GM21723 (cell line): ENCODE measurements around the gene TOMM40.
A peak's percentile ranks its signal among the peaks of the same experiment; 100 is the strongest.
"Not testable (repeated sequence)": the region's sequence is repeated elsewhere in the genome, so short reads cannot be mapped to it uniquely, and the experiment has no call there.

Source experiments
- ATAC-seq: cut with Tn5 transposase; IDR thresholded peaks from one replicate; pipeline ENCODE4 v1.9.1; 2021; ENCODE audit warnings: mild to moderate bottlenecking, moderate library complexity; ENCODE audit not compliant: unreplicated experiment

TOMM40 gene

DNA sequence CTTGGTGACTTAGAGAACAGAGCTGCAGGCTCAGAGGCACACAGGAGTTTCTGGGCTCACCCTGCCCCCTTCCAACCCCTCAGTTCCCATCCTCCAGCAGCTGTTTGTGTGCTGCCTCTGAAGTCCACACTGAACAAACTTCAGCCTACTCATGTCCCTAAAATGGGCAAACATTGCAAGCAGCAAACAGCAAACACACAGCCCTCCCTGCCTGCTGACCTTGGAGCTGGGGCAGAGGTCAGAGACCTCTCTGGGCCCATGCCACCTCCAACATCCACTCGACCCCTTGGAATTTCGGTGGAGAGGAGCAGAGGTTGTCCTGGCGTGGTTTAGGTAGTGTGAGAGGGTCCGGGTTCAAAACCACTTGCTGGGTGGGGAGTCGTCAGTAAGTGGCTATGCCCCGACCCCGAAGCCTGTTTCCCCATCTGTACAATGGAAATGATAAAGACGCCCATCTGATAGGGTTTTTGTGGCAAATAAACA lies 33.2 kb downstream of the TOMM40 start:
- ATAC-seq: no peak

DNA sequence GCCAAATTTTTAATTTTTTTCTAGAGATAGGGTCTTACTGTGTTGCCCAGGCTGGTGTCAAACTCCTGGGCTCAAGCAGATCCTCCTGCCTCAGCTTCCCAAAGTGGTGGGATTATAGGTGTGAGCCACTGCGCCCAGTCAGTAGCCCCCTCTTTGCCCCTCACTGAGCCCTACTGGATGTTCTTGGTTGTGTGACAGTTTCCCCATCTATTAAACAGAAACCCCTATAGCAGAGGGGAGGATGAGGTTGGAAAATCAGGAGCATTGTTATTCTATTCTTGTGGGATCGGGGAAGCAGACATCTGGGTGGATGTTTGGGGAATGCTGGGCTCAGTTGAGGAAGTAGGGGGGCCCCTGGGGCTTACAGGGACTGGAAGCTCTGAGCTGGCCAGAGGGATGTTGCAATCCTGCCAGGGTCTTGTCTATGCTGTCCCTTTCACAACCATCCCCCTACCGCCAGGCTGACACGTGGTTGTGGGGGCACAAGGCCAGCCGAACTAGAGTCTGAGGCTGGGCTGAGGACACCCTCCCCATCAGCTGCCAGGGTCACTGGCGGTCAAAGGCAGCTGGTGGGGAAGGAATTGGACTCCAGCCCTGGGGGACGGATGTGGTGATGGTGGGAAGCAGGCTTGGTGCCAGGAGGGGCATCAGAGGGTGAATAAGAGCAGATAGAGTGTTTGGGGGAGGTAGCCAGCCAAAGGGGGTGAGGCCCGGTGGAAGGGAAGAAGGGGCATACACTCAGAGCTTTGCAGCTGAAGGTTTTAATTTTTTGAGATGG lies 34.2 kb downstream of the TOMM40 start:
- ATAC-seq: no peak

DNA sequence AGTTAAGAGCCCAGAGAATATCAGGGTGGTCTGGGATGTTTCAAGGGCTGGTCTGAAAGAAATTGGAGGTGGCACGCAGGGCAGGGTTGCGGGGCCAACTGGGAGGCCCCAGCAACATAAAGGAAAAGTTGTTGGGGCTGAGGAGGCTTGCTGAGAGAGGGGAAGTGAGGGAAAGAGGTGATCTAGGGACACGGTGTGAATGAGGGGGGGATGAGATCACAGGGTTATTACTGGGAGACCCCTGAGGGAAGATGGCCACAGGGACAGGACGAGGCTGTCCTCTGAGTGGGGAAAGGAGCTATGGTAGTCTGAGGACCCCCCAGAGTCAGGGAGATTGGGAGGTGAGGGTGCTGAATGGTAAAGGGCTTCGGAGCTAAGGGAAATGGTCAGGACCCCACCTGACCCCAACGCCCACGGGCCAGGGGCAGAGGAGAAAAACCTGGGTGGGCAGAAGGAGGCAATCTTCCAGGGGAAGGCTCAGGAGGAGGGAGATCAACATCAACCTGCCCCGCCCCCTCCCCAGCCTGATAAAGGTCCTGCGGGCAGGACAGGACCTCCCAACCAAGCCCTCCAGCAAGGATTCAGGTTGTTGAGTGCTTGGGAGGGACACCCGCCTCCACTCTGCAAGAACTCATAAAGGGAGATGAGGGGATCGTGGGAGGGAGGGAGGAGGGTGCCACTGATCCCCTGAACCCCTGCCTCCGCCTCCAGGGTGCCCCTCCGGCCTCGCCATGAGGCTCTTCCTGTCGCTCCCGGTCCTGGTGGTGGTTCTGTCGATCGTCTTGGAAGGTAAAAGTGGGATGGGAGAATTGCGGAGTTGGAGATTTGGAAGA lies 35.4 kb downstream of the TOMM40 start:
- not testable (repeated sequence) for ATAC-seq

DNA sequence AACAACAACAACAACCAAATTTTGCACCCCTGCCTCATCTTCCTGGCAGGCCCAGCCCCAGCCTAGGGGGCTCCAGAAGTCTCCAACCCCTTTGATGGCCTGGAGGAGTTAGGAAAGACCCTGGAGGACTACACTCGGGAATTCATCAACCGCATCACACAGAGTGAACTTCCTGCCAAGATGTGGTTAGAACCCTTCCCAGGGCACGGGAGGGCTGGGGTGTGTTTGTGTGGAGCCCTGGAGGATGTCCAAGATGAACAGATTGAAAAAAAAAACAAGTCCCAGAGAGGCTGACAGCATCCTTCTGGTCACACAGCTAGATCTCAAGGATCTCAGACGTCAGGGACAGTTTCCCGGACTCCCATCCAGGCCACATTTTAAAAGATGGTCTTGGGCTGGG lies 36.7 kb downstream of the TOMM40 start:
- no peak for ATAC-seq

DNA sequence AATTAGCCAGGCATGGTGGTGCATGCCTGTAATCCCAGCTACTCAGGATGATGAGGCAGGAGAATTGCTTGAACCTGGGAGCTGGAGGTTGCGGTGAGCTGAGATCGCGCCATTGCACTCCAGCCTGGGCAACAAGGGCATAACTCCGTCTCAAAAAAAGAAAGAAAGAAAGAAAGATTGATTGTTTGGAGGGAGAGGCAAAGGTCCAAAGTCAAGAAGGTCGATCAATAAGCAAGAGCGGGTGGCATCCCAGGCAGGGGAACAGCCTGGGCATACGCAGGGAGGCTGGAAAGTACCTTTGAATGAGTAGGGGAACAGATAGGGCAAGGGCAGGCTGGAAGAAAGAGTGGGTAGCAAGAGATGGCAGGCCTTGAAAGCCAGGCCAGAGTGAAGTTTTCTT lies 39.0 kb downstream of the TOMM40 start:
- no peak for ATAC-seq

DNA sequence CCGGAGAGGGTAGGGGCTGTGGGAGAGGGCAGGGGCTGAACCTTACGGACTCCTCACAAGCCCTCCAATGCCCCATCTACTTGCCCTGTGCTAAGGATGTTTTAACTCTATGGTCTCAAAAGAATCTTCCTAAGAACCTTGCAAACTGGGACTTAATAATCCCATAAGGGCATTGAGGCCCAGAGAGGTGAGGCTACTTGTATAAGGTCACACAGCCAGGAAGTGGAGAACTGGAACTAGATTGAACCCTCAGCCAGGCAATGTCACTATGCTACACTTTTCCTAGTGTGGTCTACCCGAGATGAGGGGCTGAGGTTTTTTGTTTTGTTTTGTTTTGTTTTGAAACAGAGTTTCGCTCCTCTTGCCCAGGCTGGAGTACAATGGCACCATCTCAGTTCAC lies 40.5 kb downstream of the TOMM40 start:
- no peak for ATAC-seq

DNA sequence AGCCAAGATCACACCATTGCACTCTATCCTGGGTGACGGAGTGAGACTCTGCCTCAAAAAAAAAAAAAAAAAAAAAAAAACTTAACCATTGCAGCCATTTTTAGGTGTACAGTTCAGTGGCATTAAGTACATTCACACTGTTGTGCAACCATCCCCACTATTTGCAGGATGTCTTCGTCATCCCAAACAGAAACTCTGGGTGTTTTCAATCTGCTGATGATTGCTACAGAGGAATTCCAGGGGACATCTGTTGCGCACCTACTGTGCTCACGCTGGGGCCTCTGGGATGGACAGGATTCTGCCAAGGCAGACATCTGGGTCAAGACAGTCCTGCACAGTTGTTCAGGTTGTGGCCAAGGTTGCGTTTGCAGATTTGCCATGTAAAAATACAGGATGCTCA lies 48.6 kb downstream of the TOMM40 start:
- ATAC-seq: no peak

DNA sequence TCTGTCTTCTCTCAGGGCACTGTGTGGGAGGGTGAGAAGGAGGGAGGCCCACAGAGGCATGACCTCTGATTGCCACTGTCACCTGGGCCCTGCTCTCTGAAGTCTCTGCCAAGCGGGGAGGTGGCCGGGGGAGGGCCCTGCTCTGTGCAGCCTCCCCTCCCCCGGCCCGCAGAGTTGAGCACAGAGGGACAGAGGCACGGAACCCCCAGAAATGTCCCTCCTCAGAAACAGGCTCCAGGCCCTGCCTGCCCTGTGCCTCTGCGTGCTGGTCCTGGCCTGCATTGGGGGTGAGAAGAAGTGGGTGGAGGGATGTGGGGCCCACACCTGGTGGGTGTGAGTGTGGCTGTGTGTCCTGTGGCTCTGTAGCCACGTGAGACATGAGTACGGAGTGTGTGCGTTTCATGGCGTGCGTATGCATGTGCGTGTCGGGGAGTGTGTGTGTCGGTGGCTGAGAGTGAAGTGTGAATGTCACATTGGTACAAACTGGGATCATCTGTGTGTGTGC lies 51.1 kb downstream of the TOMM40 start, which contains the start of gene APOC4:
Gene APOC4, plus strand, starts transcription at position 171 of the 505 bp plus-strand sequence. Its CDS starts 41 bp downstream, at position 212.
- ATAC-seq: no peak

DNA sequence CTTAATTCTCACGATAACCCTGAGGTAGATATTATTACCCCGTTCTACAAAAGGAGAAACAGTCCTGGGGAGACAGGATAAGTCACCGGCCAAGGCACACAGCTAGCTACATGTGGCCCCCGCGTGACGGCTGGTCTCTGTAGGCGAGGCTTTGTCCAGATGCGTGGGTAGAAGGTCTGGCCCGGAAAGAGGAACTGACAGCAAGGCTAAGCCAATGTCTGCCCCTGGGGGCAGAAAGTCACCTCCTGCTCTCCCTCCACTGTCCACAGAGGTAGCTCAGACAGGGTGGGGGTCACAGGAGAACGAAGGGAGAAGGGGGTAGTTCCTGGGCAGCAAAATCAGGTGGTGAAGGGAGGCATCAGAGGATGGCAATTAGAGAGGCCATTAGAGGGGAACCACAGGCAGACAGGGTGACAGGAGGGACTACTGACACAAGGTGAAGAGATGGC lies 52.8 kb downstream of the TOMM40 start:
- ATAC-seq: peak; percentile 65

DNA sequence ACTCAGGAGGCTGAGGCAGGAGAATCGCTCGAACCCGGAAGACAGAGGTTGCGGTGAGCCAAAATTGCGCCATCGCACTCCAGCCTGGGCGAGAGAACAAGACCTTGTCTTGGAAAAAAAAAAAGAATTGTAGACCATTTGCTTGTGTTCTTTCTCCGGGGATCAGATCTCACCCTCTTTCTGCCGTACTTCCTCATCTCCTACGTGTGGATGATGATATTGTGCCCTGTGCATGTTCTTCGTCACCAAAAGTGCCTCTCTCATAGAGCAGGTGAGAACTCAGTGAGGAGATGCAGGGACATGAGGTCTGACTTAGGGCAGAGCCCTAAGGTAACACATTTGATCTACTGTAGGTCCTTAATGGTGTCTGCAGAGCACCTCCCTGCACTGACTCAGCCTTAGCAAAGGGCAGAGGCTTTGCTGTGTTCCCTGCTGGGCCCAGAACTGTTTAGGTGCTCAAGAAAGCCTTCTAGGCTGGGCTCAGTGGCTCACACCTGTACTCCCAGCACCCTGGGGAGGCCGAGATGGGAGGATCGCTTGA lies 56.1 kb downstream of the TOMM40 start:
- no peak for ATAC-seq

DNA sequence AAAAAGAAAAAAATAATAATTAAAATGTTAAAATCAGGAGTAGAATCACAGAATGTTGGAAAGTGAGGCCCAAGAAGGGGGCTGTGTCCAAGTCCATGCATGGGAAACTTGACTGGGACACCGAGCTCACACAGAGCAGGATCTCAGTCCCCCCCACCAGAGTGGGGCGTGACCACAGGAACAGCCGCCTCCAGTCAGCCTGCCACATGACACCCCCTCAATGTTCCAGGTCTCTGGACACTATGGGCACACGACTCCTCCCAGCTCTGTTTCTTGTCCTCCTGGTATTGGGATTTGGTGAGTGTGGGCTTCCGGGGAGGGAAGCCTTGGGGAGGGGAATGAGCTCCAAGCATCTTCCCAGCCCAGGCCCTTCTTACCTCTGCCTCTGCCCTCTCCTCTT lies 57.2 kb downstream of the TOMM40 start:
- ATAC-seq: no peak

DNA sequence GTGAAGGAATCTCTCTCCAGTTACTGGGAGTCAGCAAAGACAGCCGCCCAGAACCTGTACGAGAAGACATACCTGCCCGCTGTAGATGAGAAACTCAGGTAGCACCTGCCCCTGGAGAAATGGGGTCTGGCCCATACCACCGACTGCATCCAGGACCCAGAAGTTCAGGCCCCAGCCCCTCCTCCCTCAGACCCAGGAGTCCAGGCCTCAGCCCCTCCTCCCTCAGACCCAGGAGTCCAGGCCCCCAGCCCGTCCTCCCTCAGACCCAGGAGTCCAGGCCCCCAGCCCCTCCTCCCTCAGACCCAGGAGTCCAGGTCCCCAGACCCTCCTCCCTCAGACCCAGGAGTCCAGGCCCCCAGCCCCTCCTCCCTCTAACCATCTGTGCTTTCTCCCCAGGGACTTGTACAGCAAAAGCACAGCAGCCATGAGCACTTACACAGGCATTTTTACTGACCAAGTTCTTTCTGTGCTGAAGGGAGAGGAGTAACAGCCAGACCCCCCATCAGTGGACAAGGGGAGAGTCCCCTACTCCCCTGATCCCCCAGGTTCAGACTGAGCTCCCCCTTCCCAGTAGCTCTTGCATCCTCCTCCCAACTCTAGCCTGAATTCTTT lies 57.8 kb downstream of the TOMM40 start:
- ATAC-seq: no peak

DNA sequence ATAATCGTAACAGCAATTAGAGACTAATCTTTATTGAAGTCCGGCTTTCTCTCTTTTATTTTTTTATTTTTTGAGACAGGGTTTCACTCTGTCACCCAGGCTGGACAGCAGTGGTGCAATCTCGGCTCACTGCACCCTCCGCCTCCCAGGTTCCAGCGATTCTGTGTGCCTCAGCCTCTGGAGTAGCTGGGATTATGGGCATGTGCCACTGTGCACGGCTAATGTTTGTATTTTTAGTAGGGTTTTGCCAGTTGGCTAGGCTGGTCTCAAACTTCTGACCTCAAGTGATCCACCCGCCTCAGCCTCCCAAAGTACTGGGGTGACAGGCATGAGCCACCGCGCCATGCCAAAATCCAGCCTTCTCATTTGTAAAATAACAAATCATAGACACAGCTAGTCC lies 58.5 kb downstream of the TOMM40 start:
- ATAC-seq: no peak

DNA sequence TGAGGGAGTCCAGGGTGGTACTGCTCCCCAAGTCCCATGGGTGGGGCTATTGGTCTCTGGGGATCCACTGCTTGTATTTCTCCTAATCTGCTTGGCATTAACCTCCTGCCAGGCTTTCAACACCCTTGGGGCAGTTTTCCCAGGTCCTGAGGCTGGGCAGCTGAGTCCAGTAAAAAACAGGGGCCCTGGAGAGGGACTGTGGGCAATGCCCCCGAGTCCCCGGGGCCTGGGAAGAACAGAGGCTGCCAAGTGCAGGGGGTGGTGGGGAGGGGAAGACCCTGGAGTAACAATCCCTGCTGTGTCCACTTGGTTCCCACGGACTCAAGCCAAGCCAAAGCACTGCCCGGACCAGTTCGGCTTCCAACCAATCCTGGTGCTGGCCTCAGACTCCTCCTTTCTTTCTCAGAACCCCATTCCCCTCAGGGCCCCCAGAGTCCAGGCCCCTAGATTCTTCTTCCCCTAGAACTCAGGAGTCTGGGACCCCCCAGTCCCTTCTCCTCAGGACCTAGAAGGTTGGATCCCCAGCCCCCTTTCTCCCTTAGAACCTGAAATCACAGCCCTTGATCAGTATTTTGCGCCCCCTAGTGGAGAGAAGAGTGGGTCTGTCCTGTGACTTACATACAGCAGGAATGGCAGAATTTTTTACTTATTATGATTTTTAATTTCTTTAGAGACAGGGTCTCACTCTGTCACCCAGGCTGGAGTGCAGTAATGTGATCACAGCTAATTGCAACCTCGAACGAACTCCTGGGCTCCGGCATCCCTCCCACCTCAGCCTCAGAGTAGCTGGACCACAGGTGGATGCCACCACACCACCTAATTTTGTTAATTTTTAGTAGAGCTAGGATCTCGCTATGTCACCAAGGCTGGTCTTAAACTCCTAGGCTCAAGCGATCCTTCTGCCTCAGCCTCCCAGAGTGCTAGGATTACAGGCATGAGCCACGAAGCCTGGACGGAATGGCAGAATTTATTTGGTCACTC lies 60.4 kb downstream of the TOMM40 start:
- ATAC-seq: no peak
